ENCODE data around the gene SYNPO.

The SYNPO gene

DNA sequence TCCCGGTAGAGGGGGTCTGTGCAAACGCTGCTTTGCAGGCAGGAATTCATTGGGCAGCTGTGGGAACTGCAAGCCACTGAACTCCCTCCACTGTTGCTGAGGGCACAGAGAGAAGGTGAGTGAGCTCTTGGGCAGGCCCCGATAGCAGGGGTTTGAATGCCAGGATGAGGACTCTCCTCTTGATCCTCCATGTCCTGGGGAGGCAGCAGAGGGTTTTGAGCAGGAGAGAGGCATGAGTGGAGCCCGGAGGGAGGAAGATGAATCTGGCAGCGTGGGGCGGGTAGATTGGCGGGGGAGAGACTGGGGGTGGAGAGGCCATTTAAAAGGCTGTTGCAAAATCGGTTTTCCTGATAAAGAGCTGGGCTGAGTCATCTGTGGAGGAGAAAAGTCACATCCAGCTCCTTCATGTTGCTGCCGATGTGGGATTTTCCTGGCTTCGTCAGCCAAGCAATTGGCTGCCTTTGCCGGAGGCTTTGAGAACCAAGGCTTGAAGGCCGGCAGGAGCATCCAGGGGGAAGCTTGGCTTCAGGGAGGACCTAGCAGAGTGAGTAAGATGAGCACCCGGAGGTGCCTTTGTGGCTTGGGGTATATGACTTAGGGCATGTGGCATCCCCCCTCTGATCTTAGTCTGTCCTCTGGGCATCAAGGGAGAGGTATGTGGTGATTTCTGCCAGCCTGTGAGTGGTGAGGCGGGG lies at the start of gene SYNPO:
TSS of gene SYNPO (plus strand) at position 350 of the 695 bp plus-strand sequence. CDS start 7,616 bp downstream, outside the sequence.
- no peak within 1 kb of the TSS for H3K4me3 ChIP-seq (ENCODE audit: low read length)
- no peaks in the 10 kb centered on the region for H3K36me3 ChIP-seq (ENCODE audit: control insufficient read depth, low read length)
- TF ChIP-seq EZH2phosphoT487 (IDR thresholded peaks at IDR 0.05; ENCODE audit: borderline replicate concordance, low read length) (no peak), CTCF (IDR thresholded peaks at IDR 0.05; ENCODE audit: low read depth, low read length, poor library complexity, severe bottlenecking) (no peak)
- no peaks in the 10 kb centered on the region for H3K79me2 ChIP-seq (ENCODE audit: control insufficient read depth, low read length)
- H4K20me1 ChIP-seq (ENCODE audit: control insufficient read depth, insufficient read depth, low read depth, low read length) = no peaks in the 10 kb centered on the region
- H3F3A ChIP-seq (ENCODE audit: control insufficient read depth, insufficient read depth) = no peaks in the 10 kb centered on the region
- no peaks in the 10 kb centered on the region for H3K9me2 ChIP-seq (replicated peaks; ENCODE audit: control insufficient read depth, low read length)
- no peak within 1 kb of the TSS for H3K4me2 ChIP-seq (ENCODE audit: low read length)
- peaks cover 37% of the 10 kb centered on the region for H3K27me3 ChIP-seq (ENCODE audit: control insufficient read depth, low read length)
- H3K9me3 ChIP-seq (ENCODE audit: control insufficient read depth, insufficient read depth, low read length) = no peaks in the 10 kb centered on the region
- H3K4me1 ChIP-seq (ENCODE audit: control insufficient read depth, low read length) = no peaks in the 10 kb centered on the region
- no peak within 1 kb of the TSS for H3K27ac ChIP-seq (ENCODE audit: low read depth, low read length)

DNA sequence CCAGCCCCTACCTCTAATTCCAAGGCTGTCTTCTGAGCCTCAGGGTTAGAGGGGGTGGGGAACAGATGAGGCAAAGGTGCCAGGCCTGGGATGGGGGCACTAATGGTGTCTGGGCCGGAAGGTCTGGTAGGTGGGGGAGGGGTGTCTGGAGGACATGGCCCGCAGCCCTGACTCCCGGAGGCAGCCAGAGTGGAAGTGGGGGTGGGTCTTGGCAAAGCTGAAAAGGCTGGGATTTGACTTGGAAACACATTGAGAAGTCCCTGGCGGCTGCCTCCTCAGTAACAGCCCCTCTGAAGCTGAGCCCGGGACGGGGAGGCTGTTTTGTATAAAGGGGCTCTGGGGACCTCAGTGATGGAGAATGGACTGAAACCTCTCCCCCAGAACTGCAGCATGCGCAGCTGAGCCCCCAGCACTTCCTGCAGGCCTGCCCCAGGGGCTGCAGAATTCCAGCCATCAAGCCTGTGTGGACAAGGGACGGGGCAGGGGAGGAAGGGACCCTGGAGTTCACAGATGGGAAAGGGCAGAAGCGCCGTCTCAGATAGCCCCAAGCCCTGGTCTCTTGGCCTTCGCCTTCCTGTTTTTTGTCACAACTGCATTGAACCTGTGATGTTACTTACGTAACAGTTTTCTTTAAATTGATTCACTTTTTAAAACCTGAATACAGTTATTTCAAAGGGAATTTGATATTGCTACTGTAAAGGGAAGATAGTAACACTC lies 49.3 kb upstream of the SYNPO start:
- Histone ChIP-seq H3K36me3 (ENCODE audit: control insufficient read depth, low read length) (no peaks in the 10 kb centered on the region), H3K9me2 (replicated peaks; ENCODE audit: control insufficient read depth, low read length) (no peaks in the 10 kb centered on the region), H3K4me3 (ENCODE audit: low read length) (no peak overlapping the region), H3K79me2 (ENCODE audit: control insufficient read depth, low read length) (no peaks in the 10 kb centered on the region), H3K27ac (ENCODE audit: low read depth, low read length) (no peak overlapping the region), H3K4me1 (ENCODE audit: control insufficient read depth, low read length) (no peaks in the 10 kb centered on the region), H3K4me2 (ENCODE audit: low read length) (no peak overlapping the region), H3K9me3 (ENCODE audit: control insufficient read depth, insufficient read depth, low read length) (no peaks in the 10 kb centered on the region), H3K27me3 (ENCODE audit: control insufficient read depth, low read length) (no peaks in the 10 kb centered on the region), H4K20me1 (ENCODE audit: control insufficient read depth, insufficient read depth, low read depth, low read length) (no peaks in the 10 kb centered on the region), H3F3A (ENCODE audit: control insufficient read depth, insufficient read depth) (no peaks in the 10 kb centered on the region)
- TF ChIP-seq EZH2phosphoT487 (IDR thresholded peaks at IDR 0.05; ENCODE audit: borderline replicate concordance, low read length) (no peak), CTCF (IDR thresholded peaks at IDR 0.05; ENCODE audit: low read depth, low read length, poor library complexity, severe bottlenecking) (no peak)

DNA sequence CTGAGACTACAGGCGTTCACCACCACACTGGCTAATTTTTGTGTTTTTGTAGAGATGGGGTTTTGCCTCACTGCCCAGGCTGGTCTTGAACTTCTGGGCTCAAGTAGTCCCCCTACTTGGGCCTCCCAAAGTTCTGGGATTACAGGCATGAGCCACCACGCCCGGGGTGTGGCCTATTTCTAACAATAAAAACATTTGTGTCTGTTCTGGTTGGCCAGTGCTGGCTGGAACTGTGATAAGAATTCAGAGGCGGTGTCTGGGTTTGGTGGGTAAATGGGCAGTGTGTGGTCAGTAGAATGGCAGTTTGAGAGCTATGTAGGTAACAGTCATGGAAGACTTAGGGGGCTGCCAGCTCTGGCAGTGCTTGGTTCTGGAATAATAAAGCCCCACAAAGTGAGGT lies 46.9 kb upstream of the SYNPO start:
- Histone ChIP-seq H3K36me3 (ENCODE audit: control insufficient read depth, low read length) (no peaks in the 10 kb centered on the region), H4K20me1 (ENCODE audit: control insufficient read depth, insufficient read depth, low read depth, low read length) (no peaks in the 10 kb centered on the region), H3K4me1 (ENCODE audit: control insufficient read depth, low read length) (peaks cover 7% of the 10 kb centered on the region), H3K4me3 (ENCODE audit: low read length) (no peak overlapping the region), H3K79me2 (ENCODE audit: control insufficient read depth, low read length) (no peaks in the 10 kb centered on the region), H3K9me2 (replicated peaks; ENCODE audit: control insufficient read depth, low read length) (no peaks in the 10 kb centered on the region), H3F3A (ENCODE audit: control insufficient read depth, insufficient read depth) (no peaks in the 10 kb centered on the region), H3K27ac (ENCODE audit: low read depth, low read length) (no peak overlapping the region), H3K9me3 (ENCODE audit: control insufficient read depth, insufficient read depth, low read length) (no peaks in the 10 kb centered on the region), H3K4me2 (ENCODE audit: low read length) (no peak overlapping the region), H3K27me3 (ENCODE audit: control insufficient read depth, low read length) (no peaks in the 10 kb centered on the region)
- TF ChIP-seq CTCF (IDR thresholded peaks at IDR 0.05; ENCODE audit: low read depth, low read length, poor library complexity, severe bottlenecking) (no peak), EZH2phosphoT487 (IDR thresholded peaks at IDR 0.05; ENCODE audit: borderline replicate concordance, low read length) (no peak)

Measured in DOHH2 (cell line).